Stimulated activated CD4-positive, alpha-beta T cell treated with anti-CD3 and anti-CD28 coated beads, Interleukin-12 subunit alpha, Interleukin-12 subunit beta, amount 100 ng/mL, for 24 hours (primary cell): Measurements from ENCODE around the gene MRTFA.
"Not testable (repeated sequence)": the region's sequence is repeated elsewhere in the genome, so short reads cannot be mapped to it uniquely, and the experiment has no call there.

ENCODE experiments used
- DNase-seq, 2 experiments: peaks; one replicate each; pipeline ENCODE4 v3.0.0-alpha.2; 2020; ENCODE audit warnings: low read depth in 2 of 2

MRTFA gene

DNA sequence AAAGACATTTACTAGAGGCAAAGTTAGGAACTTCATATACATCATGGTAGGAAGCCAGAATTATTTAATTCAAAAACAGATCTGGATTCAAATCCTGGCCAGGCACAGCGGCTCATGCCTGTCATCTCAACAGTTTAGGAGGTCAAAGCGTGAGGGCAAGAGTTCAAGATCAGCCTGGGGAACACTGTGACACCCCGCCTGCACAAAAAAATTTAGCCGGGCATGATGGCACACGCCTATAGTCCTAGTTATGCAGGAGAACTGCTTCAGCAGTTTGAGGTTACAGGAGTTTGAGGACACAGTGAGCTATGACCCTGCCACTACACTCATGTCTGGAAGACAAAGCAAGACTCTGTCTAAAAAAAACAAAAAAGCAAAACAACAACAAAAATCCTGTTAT lies 8.9 kb downstream of the MRTFA start:
- DNase-seq = no peak

DNA sequence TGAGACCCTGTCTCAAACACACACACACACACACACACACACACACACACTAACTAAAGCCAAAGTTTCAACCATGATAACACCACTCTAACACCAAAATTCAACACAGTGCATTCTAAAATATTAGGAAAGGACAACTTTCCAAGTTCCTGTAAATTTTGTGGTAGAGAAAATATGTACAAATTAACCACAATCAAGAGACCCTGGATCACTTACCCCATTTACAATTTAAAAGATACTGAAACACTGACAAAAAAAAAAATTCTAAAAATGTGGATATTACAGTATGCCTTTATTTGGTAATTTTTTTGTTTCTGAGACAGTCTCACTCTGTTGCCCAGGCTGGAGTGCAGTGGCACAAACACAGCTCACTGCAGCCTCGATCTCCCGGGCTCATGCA lies 9.7 kb downstream of the MRTFA start:
- no peak for DNase-seq

DNA sequence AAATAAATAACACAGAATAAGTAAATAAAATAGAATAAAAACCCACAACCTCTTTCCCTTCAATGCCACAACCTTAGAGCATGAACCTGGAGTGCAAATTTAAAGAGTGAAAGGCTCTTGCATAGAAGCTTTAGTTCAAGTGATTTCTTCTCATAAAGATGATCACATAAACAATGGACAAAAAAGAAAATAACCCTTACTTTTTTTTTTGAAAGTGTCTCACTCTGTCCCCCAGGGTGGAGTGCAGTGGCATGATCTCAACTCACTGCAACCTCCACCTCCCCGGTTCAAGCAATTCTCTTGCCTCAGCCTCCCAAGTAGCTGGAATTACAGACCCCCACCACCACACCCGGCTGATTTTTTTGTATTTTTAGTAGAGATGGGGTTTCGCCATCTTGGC lies 10.7 kb downstream of the MRTFA start:
- DNase-seq = not testable (repeated sequence)

DNA sequence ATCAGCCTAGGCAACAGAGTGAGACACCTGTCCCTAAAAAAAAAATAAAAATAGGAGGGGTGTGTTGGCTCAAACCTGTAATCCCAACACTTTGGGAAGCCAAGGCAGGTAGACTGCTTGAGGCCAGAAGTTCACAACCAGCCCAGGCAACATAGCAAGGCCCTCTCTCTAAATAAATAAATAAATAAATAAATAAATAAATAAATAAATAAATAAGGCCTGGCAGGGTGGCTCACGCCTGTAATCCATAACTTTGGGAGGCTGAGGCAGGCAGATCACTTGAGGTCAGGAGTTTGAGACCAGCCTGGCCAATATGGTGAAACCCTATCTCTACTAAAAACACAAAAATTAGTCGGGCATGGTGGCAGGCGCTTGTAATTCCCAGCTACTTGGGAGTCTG lies 11.2 kb downstream of the MRTFA start:
- not testable (repeated sequence) for DNase-seq

DNA sequence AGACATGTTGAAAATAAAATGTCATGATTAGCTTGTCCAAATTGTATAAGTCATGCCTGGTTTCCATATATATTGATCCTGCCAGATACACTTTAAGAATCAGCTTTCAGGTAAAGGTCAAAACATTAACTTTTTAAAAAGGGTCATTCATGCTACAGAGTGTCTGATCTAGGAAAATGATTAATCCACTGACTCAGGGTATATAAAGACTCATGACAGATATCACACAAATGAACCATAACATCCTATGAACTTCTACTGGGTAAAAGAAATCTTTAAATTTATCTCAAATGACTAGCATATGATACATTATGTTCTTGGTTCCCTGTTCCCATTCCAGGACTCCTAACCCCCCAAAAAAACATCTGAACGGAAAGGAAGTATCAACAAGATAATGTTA lies 11.7 kb downstream of the MRTFA start:
- no peak for DNase-seq

DNA sequence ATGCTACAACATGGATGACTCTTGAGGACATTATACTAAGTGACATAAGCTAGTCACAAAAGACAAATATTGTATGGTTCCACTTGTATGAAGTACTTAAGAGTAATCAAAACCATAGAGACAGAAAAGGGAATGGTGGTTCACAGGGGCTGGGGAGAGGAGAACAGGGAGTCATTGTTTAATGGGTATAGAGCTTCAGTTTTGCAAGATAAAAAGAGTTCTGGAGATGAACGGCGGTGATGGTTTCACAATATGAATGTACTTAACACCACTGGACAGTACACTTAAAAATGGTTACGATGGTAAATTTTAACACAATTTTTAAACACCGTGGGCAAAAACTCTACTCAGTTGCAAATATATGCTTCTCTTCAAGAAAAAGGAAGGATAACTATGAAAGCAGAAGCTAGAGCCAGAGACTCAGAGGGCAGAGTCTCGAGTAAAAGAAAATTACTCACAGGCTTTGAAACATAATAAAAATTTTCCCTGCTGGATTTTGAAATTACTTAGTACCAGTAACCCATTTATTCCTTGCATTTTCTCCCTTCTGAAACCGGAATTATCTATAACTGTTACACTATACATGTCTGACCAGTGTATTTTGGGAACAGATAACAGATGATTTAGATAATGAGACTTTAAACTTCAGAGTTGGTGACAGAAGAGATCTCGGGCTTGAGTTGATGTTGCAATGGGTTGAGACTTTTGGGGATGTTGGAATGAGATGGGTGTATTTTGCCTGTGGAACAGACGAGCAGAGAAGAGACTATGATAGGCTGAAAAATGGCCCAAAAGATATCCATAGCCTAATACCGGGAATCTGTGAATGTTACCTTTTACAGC lies 15.0 kb downstream of the MRTFA start:
- DNase-seq = no peak

DNA sequence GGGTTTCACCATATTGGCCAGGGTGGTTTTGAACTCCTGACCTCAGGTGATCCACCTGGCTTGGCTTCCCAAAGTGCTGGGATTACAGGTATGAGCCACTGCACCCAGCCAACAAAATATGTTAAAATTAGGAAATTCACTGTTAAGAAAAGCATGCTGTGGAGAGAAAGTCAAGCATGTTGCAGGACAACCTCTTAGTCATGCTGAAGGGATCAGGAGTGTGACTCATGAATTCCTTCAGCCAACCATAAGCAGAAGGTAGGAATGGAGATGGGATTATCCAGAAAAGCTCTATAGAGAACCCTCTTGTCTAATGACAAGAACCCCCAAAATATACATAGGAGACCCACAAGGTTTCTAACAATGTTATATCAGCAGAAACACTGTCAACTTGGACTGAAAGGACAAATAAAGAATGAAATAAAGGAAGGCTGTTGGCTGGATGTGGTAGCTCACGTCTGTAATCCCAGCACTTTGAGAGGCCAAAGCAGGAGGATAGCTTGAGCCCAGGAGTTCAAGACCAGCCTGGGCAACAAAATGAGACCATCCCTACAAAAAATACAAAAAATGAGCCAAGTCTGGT lies 16.0 kb downstream of the MRTFA start:
- no peak for DNase-seq

DNA sequence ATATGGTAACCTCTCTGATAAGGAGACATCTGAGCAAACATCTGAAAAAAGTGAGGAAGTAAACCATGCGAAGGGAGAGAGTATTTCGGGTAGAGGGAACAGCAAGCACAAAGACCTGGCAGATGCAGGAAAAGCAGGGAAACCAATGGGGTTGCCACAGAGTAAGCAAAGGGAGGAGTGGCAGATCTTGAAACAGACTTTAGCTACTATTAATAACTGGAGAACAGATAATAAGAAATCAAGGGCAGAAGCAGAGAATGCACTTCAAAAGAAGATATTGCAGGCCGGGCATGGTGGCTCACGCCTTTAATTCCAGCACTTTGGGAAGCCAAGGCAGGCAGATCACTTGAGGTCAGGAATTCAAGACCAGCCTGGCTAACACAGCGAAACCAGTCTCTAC lies 18.1 kb downstream of the MRTFA start:
- no peak for DNase-seq

DNA sequence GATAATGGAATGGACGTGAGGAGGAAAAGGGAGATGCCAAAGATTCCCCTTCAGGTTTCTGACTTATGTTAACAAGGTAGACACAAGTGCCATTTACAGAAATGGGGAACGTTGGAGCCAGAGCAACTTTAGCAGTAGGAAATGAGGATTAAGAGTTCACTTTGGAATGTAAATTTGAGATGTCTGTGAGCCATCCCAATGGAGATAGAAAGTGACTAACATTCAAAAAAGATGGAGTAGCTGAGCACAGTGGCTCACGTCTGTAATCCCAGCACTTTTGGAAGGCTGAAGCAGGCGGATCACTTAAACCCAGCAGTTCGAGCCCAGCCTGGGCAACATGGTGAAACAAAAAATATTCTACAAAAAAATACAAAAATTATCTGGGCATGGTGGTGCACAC lies 19.9 kb downstream of the MRTFA start:
- no peak for DNase-seq

DNA sequence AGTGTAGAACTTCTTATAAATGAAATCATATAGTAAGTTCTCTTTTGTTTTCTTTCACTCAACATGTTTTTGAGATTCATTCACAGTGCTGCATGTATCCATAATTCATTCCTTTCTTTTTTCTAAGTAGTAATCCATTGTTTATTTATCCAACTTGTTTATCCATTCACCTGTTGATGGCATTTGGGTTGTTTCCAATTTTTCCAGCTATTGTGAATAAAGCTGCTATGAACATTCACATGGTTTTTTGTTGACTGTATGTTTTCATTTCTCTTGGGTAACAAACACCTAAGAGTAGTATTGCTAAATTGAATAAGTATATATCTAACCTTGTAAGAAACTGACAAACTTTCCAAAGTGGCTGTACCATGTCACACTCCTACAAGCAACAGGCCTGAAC lies 23.5 kb downstream of the MRTFA start:
- DNase-seq = no peak

DNA sequence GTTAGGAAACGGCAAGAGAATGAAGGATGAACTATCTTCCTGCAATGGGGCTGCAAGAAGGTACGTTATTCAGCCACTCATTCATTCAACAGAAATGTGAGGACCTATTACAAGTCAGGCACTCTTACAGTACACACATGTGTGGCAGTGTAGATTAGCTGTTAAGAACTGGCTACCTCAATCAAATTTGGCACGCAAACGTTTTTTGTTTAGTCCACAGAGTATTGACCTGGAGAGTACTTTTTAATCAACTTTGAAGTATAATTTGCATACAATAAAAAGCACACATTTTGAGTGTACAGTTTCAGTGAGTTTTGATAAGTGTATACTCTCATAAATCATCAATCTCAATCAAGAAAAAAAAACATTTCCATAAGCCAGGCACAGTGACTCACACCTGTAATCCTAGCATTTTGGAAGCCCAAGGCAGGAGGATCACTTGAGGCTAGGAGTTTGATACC lies 24.2 kb downstream of the MRTFA start:
- DNase-seq = no peak

DNA sequence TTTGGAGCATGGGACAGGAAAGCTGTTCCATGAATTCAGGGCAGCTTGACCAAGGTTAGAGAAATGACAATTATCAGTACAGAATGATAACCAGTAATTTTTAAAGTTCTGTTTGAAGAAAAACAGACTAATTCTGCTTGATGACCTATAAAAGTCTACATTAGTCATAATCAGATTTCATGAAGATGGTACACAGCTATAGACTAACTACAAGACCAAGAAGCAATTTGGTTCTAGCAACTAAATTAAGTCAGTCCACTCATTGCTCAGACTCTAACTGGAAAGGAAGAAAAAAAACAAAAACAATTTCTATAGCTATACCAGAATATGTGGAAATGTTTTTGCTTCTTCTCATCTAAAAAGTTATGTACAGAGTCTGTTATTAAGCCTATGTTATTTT lies 24.9 kb downstream of the MRTFA start:
- DNase-seq = no peak

DNA sequence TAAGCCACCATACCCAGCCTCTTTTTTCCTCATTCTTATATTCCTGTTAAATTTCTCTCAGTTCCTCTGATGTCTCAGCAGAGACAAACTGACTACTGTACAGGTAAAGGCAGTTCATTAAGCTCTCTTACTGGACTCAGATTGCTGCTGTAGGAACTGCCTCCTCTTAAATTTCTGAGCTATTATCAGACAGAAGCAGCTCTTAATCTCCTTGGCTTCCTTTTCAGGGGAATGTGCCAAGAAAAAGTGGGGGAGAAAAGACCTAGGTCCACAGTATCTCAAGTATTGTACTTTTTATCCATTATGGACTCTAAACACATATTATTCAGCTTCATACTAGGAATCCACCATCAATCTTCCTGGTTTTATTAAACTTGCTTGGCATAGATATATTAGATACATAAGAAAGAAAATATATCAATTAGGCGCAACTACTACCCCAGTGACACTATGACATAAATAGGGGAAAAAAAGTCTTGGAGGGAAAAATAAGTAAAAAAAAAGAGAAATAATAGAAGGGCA lies 26.1 kb downstream of the MRTFA start:
- DNase-seq = no peak

DNA sequence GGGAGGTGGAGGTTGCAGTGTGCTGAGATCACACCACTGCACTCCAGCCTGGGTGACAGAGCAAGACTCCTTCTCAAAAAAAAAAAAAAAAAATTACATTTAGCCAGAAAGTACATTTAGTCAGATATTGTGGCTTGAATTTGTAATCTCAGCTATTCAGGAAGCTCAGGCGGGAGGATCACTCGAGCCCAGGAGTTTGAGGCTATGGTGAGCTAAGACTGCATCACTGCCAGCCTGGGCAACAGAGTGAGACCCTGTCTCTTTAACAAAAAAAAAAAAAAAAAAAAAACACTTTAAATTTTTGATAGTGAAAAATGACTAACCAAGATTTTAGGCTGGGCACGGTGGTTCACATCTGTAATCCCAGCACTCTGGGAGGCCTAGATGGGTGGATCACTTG lies 27.3 kb downstream of the MRTFA start:
- DNase-seq = no peak

DNA sequence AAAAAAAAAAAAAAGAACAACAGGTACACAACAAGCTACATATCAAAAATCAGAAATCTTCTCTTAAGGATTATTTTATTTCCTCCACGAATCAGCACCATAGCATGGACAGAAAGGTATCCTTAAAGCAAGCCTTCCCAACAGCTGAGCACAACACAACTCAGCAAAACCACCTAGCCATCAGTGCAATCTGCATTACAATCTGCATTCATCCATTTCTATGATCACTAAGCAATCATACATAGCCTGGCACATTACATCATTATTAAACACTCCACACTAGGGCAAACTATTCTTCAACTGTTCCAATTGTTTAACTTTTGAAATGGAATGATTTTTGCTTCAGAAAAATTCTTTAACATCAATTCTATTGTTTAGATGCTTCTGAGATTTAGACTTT lies 29.0 kb downstream of the MRTFA start:
- DNase-seq = no peak

DNA sequence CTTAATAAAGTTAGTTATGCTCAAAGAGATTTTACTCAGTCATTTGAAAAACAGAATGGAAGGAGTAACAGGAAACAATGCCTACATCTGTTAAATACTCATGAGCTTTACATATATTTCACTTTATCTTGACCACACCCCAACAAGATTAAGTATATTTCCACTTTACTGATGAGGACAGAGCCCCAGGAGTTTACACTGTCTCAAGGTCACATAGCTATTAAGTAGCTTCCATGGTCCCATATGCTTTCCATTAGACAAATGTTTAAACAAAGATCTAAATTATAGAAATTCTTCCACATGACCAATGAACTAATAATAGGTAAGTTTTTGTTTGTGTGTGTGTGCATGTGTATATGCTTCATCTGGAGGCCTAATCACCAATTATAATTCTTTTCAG lies 30.2 kb downstream of the MRTFA start:
- no peak for DNase-seq

DNA sequence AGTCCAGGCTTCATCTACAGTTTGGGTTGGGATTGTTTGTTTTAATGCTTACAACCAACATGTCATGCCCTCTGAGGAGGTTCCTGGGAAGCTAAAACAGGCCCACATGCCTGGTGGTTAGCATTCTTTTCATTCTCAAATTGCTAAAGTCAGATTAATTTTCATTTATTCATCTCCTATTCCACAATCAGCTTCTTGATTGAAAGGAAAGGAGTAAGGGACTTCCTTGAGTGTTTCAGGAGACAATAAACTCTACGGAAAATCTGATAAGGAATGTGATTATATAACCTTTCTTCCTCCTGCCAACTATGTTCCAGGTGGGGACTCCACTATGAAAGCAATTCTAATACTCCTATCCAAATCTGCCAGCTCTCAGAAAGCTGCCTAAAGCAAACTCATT lies 30.8 kb downstream of the MRTFA start:
- DNase-seq = no peak

DNA sequence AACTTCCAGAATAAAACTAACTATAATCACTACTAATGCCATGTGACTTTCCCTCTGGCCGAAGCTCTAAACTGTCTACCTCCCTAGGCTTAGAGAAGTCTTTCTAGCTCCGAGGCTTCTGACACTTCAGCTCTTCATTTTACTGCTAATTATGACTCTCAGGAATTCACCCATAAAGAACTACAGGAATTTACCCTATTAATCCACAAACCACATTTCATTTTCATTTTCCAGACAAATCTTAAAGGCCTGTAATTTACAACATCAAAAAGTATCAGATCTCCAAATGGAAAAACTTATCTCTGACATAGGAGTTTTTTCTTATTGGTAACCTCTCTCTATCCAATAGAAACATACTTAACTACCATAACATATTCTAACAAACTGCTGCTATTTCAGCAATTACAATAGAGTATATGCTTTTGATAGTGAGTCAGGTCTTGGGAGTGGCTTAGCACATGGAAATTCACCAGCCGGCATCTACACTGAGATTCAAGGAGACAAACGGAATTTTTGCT lies 33.4 kb downstream of the MRTFA start:
- no peak for DNase-seq

DNA sequence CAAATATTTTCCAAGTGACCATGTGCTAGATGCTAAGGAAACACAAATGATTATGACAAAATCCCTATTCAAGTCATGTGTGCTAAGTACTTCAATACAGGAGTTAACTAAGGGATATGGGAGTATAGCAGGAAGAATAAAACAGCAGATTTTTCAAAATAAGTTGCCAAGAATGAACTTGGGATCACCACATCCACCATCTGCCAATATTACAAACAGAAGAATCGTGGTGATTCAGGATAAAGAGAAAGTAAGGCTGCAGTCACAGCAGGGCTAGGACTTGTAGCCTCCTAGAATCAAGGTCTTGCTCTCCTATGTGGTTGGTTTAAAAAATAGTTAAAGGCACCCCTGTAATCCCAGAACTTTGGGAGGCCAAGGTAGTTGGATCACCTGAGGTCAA lies 34.3 kb downstream of the MRTFA start:
- DNase-seq = no peak

DNA sequence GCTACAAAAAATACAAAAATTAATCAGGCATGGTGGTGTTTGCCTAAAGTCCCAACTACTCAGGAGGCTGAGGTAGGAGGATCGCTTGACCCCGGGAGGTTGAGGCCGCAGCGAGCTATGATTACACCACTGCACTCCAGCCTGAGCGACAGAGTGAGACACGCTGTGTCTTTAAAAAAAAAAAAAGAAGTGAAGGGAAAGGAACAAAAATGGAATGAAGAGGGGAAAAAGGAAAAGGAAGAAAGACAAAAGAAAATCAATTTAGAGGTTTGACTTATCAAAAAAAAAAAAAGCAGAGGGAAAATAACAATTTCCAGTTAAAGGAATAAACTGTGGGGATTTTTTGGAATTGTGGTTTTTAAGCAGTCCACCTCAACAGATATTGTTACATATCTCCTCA lies 36.8 kb downstream of the MRTFA start:
- DNase-seq = no peak

DNA sequence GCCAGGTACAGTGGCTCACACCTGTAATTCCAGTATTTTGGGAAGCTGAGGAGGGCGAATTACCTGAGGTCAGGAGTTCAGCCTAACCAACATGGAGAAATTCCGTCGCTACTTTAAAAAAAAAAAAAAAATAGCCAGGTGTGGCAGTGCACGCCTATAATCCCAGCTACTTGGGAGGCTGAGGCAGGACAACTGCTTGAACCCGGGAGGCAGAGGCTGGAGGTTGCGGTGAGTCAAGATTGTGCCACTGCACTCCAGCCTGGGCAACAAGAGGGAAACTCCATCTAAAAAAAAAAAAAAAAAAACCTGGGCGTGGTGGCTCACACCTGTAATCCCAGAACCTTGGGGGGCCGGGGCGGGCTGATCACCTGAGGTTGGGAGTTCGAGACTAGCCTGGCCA lies 37.8 kb downstream of the MRTFA start:
- DNase-seq = not testable (repeated sequence)

DNA sequence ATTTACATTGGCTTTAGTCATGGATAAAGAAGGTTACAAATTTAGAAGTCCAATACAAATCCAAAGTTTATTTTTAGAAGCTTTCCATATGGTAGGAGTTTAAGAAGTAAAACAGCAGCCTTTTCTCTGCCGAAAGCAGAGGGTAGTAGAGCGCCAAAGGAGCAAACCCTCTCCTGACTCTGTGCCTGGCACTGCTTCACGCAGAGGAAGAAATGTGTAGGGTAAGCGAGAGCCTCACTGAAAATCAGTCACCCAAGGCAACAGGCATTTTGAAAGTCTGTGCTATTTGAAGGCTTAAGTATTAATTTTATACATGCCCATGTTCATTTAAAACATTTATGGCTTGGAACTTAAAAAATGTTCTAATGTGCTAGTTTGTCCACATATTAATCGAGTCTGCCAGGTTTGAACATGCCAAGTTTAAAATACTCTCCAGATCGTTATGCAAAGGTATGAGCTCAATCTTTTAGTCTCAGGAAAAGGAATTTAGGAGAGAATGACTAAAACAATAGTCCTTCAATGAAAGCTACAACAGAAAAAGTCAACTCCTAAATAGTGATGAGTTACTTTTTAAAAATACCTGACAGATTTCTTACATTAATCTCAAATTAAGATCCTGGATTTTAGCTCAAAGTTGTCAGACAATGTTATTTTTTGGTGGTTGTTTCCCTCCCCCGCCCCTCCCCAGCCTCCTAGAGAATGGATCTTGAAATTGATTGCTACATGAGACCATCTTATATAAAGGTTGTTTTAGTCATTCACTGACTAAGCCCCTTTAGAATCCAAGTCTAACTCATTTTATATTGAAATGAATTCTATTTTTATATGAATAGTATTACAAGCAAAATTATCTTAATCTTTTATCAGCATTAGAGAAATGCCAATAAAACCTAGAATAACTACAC lies 38.7 kb downstream of the MRTFA start:
- DNase-seq = no peak
